NCI-H2196 treated with DMSO at 0.1 percent for 48 hours (cell line): ENCODE measurements around the gene RNF214.
"Not testable (repeated sequence)": the region's sequence is repeated elsewhere in the genome, so short reads cannot be mapped to it uniquely, and the experiment has no call there.

Experiments
- DNase-seq: peaks from one replicate; lab custom pipeline; 2025; ENCODE audit not compliant: unreplicated experiment; lab: John Stamatoyannopoulos, UW

RNF214 gene

DNA sequence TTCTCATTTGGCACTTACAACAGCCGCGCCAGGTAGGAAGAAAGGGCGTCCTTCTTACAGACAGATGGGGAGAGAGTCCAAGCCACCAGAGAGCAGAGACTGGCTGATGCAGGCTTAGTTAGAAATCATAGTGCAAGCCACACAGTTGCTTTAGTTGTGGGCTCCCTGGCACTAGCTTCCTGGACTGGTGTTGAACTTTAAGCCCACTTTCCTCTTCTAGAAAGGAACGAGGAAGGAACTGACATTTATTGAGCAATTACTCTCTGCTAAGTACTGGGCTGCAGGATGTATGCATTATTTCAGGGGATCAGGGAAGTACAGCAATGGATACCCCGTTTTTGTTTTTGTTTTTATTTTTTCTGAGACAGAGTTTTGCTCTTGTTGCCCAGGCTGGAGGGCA is 80.6 kb downstream of the RNF214 start:
- DNase-seq = no peak

GRCh38 chr11:117313828-117314768 is 81.6 kb downstream of the RNF214 start:
- no peak for DNase-seq

- no peak for DNase-seq
Measured at GRCh38 chr11:117314840-117315239, 82.4 kb downstream of the RNF214 start.

GRCh38 chr11:117315285-117316196 is 83.1 kb downstream of the RNF214 start:
- DNase-seq = no peak

DNA sequence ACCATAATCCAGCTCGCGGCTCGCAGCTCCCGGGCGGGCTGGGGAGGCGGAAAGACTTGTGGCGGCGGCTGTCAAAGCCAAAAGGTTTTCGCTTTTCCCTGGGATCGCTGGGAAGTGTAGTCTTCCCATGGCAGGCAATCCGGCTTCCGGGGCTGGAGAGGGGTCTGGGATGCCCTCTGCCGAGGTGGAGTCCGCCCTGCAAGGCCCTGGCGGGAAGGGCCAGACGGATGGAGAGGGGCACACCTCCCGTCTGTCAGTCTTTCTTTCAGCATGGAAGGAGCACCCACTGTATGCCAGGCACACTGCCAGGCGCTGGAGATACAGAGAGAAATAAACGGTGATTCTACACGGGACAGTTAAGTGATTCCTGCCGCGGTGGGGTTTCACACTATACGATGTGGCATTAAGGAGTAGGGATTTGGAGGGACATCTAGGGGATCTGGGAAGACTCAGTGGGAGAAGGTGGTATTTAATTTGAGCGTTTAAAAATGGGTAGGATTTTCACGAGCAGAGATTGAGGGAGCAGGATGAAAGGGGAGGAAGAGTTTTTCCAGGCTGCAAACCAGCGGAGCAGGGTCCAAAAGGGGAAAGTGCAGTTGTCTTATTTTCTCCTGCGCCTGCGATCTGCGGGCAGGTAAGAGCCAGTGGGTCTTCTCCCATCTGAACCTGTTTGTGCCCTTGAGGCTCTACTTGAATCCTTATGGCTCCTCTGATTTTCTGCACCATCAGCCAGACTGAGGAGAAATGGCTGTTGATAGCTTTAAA is 83.9 kb downstream of the RNF214 start, which contains the start of gene BACE1:
BACE1 (minus strand) TSS at position 60 of the 765 bp plus-strand sequence. CDS start 461 bp downstream, outside the sequence.
- DNase-seq = peak; percentile 68

GRCh38 chr11:117318738-117319137 is 86.3 kb downstream of the RNF214 start:
- no peak for DNase-seq

DNA sequence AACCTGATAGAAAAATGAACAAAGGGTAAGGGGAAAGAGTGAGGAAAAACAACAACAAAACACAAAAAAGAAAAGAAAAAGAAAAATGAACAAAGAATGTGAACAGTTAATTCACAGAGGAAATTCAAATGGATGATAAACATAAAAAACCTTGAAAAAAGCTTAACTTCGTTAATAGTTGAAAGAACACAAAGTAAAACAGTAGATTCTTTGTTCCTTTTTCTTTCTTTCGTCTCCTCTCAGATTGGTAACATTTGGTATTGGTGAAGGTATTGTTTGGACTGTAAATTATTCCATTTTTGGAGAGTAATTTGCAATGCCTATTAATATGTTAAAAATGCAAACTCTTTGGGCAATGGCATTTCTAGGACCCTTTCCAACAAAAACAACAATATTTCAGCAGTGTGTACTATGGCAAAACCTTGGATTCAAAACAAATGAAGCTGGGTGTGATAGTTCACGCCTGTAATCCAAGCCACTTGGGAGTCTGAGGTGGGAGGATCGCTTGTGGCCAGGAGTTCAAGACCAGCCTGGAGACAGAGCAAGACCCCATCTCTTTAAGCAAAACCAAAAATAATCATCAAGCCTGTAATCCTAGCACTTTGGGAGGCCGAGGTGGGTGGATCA is 86.9 kb downstream of the RNF214 start:
- DNase-seq = no peak

GRCh38 chr11:117327255-117327566 is 94.7 kb downstream of the RNF214 start:
- not testable (repeated sequence) for DNase-seq

DNA sequence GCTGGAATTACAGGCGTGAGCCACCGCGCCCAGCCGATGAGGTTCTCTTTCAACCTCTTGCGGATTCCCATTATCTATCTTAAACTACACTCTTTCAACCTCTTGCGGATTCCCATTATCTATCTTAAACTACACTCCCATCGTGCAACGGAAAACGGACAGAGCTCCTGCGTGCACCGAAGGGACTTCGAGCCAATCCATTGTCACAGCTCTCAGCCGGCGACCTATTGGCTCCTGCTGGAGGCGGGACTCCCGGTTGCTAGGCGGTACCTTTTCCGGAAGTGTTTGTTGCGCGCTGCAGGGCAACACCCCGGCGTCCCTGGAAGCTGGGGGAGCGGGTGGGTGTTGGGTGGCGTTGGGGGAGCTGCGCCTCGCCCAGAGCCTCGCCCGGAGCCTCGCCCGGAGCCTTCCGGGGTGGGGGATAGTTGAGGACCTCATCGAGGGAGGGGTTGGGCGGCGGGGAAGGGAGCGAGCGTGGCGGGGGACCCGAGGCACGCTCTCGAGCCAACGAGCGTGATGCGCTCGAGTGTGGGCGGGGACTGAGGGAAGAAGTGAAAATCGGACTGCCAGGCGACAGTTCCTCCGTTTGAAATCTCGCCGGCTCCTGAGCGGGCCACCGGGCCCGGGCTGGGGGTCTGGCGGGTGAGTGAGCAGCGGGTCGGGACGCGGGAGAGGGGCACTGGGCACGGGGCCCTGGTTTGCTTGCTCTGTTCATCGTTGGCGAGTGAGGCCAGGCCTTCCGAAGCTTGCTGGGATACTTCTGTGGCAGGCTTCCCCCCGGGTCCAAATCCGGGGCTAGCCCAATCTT is 95.3 kb downstream of the RNF214 start, which contains the start of gene CEP164:
CEP164 (plus strand) TSS at position 288 of the 808 bp plus-strand sequence. CDS start 10,733 bp downstream, outside the sequence.
- peak; percentile 93 for DNase-seq

DNA sequence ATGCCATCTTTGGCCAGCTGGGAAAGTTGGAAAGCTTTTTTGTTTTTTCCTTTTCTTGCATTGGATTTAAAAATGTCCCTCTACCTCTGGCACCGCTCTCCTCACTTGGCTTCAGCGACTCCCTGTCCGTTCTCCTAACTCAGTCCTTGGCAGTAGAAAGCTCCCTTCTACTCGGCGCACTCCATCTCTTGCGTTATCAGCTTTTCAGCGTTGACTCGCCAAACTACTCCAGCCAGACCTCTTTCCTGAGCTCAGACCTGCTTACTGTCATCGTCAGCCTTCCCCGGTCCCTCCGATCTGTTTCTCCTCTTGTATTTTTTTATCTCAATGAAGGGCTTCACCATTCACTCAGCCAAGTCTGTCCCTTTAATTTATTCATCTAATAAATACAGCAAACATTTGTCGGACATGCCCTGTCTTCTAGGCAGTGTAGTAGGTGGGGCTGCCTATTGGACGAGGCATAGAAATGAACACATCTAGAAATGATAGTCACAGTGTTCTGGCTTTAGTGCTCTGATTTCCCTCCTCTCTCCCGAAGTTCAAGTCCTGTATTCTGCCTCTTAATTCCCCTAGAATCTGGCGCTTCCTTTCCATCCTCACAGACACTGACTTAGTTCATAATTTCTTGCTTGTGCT is 96.0 kb downstream of the RNF214 start:
- no peak for DNase-seq

DNA sequence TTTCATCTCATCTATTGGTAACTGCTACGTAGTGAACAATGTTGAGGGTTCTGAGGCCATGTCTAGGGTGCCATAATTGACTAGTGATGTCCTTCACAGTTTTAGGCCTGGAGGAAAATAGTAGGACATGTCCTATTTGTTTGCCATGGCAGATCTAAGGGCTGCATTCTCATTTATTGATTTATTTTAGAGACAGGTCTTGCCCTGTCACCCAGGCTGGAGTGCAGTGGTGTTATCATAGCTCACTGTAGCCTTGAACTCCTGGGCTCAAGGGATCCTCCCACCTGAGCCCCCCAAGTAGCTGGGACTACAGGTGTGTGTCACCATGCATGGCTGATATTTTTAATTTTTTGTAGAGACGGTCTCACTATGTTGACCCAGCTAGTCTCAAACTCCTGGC is 100.4 kb downstream of the RNF214 start:
- DNase-seq = no peak

GRCh38 chr11:117333917-117334316 is 101.4 kb downstream of the RNF214 start:
- DNase-seq = no peak

DNA sequence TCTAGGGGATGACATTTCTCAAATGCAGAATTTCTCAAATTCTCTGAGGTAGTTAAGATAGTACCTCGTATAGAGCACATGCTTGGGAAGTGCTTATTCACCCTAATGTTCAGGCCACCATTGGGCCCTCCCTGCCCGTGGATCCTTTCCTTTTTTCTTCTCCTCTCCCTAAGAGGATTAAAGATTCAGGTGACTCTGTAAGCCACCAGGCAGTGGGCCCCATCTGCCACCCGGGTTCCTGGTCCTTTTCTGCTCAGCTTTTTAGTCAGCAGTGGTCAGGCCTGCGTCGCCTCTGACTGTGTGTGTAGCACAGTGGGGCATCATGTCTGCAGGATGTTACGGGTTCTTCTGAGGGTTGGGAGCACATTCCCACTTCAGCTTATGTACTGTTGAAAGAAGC is 102.4 kb downstream of the RNF214 start:
- no peak for DNase-seq

GRCh38 chr11:117335399-117335798 is 102.9 kb downstream of the RNF214 start:
- no peak for DNase-seq
